Measurements from ENCODE around the gene DGKH. TPM values are rescaled to one million over a fixed set of nuclear protein-coding genes. Genes with fewer than 3 reads are reported as not detected.
A peak's percentile ranks its signal among the peaks of the same experiment; 100 is the strongest.

The DGKH gene
- total and polyA plus RNA-seq, 10 of the 15 experiments (the other 5 are each of a cell fraction or from before 2014, with no cell fraction given) = 1.3 to 15.2 (median 7.3) TPM

DNA sequence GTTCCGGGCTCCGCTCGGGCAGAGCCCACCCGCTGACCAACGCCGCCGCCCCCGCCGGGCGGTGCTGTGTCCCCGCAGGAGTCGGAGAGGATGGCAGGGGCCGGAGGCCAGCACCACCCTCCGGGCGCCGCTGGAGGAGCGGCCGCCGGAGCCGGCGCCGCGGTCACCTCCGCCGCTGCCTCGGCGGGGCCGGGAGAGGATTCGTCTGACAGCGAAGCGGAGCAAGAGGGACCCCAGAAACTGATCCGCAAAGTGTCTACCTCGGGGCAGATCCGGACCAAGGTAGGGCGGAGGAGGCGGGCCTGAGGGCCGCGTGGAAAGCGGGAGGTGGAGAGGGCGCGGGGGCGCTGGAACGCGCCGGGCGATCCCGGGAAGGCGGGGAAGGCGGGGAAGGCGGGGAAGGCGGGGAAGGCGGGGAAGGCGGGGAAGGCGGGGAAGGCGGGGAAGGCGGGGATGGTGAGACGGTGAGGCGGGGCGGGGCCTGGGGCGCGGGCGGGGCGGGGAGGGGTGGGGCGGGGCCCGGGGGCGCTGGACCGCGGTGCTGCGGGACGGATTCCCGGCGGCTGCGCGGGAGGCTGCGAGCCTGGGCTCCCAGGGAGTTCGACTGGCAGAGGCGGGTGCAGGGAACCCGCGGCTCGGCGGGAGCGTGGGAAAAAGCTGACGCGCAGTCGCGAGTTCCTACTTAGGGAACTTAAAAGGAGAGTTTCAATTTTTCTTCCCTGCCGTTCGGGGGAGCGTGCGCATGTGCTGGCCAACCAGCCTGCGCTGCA is 421 bp downstream of the DGKH start (continued):
- TF ChIP-seq LARP7 (IDR thresholded peaks at IDR 0.05) (peak; percentile 88), MXI1 (IDR thresholded peaks at IDR 0.05; ENCODE audit: low read depth, low read length) (0 out of 2 replicates have a peak, but pooled peaks have one; percentile 24), IKZF2 (IDR thresholded peaks at IDR 0.05) (peak in 1 of 2 experiments; percentile 34; a peak in 2 of 4 replicates), SMAD5 (IDR thresholded peaks at IDR 0.05; ENCODE audit: low read depth) (peak; percentile 19; the same call in 1 of the 2 replicates), WRNIP1 (IDR thresholded peaks at IDR 0.05; ENCODE audit: borderline replicate concordance, low read depth, low read length) (no peak), TAF1 (IDR thresholded peaks at IDR 0.05; ENCODE audit: borderline replicate concordance, low read depth, low read length) (no peak), RB1 (IDR thresholded peaks at IDR 0.05; ENCODE audit: borderline replicate concordance) (peak; percentile 56; the same call in 1 of the 2 replicates), ZNF207 (IDR thresholded peaks at IDR 0.05; ENCODE audit: borderline replicate concordance) (0 out of 2 replicates have a peak, but pooled peaks have one; percentile 11), SIN3A (IDR thresholded peaks at IDR 0.05; ENCODE audit: low read depth, low read length) (no peak), HDGF (IDR thresholded peaks at IDR 0.05) (no peak), EGR1 (IDR thresholded peaks at IDR 0.05; ENCODE audit: borderline replicate concordance in 1 of 2, low read depth in 2 of 2, low read length in 2 of 2) (0 out of 3 replicates have a peak, but pooled peaks of 1 of the 2 experiments have one; percentile 43), ZBTB33 (IDR thresholded peaks at IDR 0.05) (no peak), ASH2L (IDR thresholded peaks at IDR 0.05; ENCODE audit: borderline replicate concordance, low read depth) (peak; percentile 65; the same call in 1 of the 2 replicates), NKRF (conservative IDR thresholded peaks at IDR 0.05) (peak; percentile 55)
- TF ChIP-seq, protein P1, sequence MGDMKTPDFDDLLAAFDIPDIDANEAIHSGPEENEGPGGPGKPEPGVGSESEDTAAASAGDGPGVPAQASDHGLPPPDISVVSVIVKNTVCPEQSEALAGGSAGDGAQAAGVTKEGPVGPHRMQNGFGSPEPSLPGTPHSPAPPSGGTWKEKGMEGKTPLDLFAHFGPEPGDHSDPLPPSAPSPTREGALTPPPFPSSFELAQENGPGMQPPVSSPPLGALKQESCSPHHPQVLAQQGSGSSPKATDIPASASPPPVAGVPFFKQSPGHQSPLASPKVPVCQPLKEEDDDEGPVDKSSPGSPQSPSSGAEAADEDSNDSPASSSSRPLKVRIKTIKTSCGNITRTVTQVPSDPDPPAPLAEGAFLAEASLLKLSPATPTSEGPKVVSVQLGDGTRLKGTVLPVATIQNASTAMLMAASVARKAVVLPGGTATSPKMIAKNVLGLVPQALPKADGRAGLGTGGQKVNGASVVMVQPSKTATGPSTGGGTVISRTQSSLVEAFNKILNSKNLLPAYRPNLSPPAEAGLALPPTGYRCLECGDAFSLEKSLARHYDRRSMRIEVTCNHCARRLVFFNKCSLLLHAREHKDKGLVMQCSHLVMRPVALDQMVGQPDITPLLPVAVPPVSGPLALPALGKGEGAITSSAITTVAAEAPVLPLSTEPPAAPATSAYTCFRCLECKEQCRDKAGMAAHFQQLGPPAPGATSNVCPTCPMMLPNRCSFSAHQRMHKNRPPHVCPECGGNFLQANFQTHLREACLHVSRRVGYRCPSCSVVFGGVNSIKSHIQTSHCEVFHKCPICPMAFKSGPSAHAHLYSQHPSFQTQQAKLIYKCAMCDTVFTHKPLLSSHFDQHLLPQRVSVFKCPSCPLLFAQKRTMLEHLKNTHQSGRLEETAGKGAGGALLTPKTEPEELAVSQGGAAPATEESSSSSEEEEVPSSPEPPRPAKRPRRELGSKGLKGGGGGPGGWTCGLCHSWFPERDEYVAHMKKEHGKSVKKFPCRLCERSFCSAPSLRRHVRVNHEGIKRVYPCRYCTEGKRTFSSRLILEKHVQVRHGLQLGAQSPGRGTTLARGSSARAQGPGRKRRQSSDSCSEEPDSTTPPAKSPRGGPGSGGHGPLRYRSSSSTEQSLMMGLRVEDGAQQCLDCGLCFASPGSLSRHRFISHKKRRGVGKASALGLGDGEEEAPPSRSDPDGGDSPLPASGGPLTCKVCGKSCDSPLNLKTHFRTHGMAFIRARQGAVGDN (IDR thresholded peaks at IDR 0.05) = peak; percentile 58
- TF ChIP-seq, protein P2, sequence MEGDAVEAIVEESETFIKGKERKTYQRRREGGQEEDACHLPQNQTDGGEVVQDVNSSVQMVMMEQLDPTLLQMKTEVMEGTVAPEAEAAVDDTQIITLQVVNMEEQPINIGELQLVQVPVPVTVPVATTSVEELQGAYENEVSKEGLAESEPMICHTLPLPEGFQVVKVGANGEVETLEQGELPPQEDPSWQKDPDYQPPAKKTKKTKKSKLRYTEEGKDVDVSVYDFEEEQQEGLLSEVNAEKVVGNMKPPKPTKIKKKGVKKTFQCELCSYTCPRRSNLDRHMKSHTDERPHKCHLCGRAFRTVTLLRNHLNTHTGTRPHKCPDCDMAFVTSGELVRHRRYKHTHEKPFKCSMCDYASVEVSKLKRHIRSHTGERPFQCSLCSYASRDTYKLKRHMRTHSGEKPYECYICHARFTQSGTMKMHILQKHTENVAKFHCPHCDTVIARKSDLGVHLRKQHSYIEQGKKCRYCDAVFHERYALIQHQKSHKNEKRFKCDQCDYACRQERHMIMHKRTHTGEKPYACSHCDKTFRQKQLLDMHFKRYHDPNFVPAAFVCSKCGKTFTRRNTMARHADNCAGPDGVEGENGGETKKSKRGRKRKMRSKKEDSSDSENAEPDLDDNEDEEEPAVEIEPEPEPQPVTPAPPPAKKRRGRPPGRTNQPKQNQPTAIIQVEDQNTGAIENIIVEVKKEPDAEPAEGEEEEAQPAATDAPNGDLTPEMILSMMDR (IDR thresholded peaks at IDR 0.05 in 2 of 3, conservative IDR thresholded peaks at IDR 0.05 in 1 of 3; ENCODE audit: control insufficient read depth in 2 of 3, extremely low read depth in 1 of 3, insufficient read depth in 1 of 3, low read depth in 3 of 3, low read length in 3 of 3) = peak in 2 of 3 experiments; percentile 3 to 28; a peak in 3 of 6 replicates
- TF ChIP-seq, protein P3, sequence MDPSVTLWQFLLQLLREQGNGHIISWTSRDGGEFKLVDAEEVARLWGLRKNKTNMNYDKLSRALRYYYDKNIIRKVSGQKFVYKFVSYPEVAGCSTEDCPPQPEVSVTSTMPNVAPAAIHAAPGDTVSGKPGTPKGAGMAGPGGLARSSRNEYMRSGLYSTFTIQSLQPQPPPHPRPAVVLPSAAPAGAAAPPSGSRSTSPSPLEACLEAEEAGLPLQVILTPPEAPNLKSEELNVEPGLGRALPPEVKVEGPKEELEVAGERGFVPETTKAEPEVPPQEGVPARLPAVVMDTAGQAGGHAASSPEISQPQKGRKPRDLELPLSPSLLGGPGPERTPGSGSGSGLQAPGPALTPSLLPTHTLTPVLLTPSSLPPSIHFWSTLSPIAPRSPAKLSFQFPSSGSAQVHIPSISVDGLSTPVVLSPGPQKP (IDR thresholded peaks at IDR 0.05; ENCODE audit: low read depth, low read length) = no peak
